WERI-Rb-1 (cell line): Measurements from ENCODE around the gene STOX2.

Experiments used
- DNase-seq: peaks from one replicate; pipeline ENCODE4 v3.0.0-alpha.2; 2020
- H3K27ac ChIP-seq: fragments of 250-450 bp; sonication (Bioruptor Pico); 2 replicates; pipeline ENCODE4 v1.5.1; 2020; ENCODE audit warnings: mild to moderate bottlenecking, moderate library complexity
- H3K27me3 ChIP-seq: fragments of 250-450 bp; sonication (Bioruptor Pico); 2 replicates; pipeline ENCODE4 v1.5.1; 2021; ENCODE audit warnings: mild to moderate bottlenecking, low read depth, moderate library complexity; ENCODE audit not compliant: insufficient read depth, severe bottlenecking
- H3K36me3 ChIP-seq: fragments of 250-450 bp; sonication (Bioruptor Pico); 2 replicates; pipeline ENCODE4 v1.5.1; 2020; ENCODE audit warnings: mild to moderate bottlenecking, moderate library complexity
- H3K4me3 ChIP-seq: 2 replicates; pipeline ENCODE4 v1.5.1; 2011; ENCODE audit warnings: low read depth, mild to moderate bottlenecking, control low read depth, low read length
- H3K9me3 ChIP-seq: fragments of 250-450 bp; sonication (Bioruptor Pico); 2 replicates; pipeline ENCODE4 v1.5.1; 2021; ENCODE audit warnings: mild to moderate bottlenecking, moderate library complexity; ENCODE audit not compliant: severe bottlenecking
- TF ChIP-seq, protein P1 (sequence below): IDR thresholded peaks from 2 replicates; pipeline ENCODE4 v1.5.1; 2011; ENCODE audit warnings: low read depth, mild to moderate bottlenecking, control low read depth, inconsistent platforms, low read length

The STOX2 gene, protein sequence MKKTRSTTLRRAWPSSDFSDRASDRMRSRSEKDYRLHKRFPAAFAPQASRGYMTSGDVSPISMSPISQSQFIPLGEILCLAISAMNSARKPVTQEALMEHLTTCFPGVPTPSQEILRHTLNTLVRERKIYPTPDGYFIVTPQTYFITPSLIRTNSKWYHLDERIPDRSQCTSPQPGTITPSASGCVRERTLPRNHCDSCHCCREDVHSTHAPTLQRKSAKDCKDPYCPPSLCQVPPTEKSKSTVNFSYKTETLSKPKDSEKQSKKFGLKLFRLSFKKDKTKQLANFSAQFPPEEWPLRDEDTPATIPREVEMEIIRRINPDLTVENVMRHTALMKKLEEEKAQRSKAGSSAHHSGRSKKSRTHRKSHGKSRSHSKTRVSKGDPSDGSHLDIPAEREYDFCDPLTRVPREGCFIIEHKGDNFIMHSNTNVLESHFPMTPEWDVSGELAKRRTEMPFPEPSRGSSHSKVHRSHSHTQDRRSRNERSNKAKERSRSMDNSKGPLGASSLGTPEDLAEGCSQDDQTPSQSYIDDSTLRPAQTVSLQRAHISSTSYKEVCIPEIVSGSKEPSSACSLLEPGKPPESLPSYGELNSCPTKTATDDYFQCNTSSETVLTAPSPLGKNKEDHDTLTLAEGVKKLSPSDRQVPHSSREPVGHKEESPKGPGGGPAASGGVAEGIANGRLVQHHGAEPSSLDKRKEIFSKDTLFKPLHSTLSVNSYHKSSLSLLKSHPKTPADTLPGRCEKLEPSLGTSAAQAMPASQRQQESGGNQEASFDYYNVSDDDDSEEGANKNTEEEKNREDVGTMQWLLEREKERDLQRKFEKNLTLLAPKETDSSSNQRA (N-terminal part only)

DNA sequence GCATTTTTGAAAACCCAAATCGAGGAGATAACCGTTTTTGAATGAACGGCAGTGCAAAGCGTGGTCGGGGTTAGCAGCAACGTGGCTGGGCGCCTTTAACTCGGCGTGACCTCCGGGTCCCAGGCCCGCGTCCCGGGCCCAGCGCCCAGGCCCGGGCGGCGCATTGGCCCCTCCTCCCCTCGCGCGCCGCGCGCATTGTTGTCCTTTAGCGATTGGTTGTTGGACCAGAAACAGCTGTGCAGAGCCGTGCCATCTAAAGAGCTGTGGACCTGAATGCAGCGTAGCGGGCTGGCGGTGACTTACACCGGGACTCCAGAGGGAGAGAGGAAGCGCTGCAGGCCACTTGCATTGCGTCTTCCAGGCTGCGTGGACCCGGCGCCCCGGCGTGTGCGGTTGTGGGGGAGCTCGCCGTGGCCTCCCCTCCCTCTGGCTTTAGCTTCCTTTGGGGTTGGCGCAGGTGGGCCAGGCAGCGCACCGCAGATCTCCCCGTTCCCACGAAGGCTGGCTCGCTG is at the start of gene STOX2:
Gene STOX2 (plus strand): TSS at position 227 of the 512 bp plus-strand sequence. CDS start 1,484 bp downstream, outside the sequence.
- Histone ChIP-seq H3K4me3 (peak within 1 kb of the TSS; percentile 81), H3K36me3 (no peaks in the 10 kb centered on the region; the same call in 1 of the 2 replicates)

DNA sequence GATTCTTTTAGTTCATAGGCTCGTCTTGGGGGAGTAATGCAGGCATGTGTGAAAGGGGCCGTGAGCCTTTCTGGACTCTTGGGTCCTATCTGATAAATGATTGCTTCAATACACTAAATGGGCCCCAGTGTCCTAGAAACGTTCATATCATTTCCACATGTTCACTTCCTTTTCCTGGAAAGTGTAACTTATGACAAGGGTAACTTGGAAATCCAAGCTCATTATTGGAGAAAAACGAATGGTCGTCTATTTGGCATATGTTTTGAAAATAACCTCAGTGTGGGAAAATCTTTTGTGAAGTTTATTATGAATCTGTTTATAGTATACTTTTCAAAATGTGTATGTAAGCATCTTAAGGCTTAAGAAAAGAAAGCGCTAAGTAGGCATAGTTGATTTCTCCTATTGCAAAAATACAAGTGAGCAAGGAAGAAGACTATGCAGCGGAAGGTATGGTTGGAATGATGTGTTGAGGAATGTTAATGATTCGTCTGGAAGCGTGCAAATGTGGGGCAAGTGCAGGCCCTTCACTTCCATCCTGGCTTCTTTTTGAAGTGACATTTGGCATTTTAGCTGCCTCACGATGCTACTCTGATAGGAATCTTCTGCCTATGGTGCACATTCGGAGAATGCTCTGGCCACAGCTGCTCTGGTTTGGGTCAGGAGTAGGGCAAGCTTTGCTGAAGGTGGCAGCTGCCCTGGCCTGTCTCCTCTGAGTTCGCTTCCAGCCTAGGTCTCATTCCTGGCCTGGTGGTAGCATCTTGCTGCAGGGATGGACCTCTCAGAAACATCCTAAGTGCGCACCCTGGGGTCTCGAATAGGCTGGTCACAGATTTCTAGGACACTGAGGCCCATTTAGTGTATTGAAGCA is 49.5 kb upstream of the STOX2 start:
- Histone ChIP-seq H3K27me3 (no peaks in the 10 kb centered on the region), H3K4me3 (no peak overlapping the region), H3K27ac (no peak overlapping the region), H3K9me3 (peaks cover 6% of the 10 kb centered on the region), H3K36me3 (no peaks in the 10 kb centered on the region; the same call in 1 of the 2 replicates)
- no peak for DNase-seq
- TF ChIP-seq, protein P1, sequence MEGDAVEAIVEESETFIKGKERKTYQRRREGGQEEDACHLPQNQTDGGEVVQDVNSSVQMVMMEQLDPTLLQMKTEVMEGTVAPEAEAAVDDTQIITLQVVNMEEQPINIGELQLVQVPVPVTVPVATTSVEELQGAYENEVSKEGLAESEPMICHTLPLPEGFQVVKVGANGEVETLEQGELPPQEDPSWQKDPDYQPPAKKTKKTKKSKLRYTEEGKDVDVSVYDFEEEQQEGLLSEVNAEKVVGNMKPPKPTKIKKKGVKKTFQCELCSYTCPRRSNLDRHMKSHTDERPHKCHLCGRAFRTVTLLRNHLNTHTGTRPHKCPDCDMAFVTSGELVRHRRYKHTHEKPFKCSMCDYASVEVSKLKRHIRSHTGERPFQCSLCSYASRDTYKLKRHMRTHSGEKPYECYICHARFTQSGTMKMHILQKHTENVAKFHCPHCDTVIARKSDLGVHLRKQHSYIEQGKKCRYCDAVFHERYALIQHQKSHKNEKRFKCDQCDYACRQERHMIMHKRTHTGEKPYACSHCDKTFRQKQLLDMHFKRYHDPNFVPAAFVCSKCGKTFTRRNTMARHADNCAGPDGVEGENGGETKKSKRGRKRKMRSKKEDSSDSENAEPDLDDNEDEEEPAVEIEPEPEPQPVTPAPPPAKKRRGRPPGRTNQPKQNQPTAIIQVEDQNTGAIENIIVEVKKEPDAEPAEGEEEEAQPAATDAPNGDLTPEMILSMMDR: no peak

More for the DNA sequence above, at the start of gene STOX2:
- peaks cover 14% of the 10 kb centered on the region for H3K27me3 ChIP-seq
- H3K9me3 ChIP-seq: no peaks in the 10 kb centered on the region
- no peak within 1 kb of the TSS for H3K27ac ChIP-seq
- DNase-seq: peak; percentile 86
- TF ChIP-seq, protein P1: no peak

GRCh38 chr4:183857040-183857439 is 48.1 kb upstream of the STOX2 start:
- Histone ChIP-seq H3K36me3 (peaks cover 5% of the 10 kb centered on the region; the same call in 1 of the 2 replicates), H3K27me3 (no peaks in the 10 kb centered on the region), H3K9me3 (peaks cover 6% of the 10 kb centered on the region), H3K4me3 (no peak overlapping the region), H3K27ac (no peak overlapping the region)
- TF ChIP-seq, protein P1: no peak
- DNase-seq: no peak

DNA sequence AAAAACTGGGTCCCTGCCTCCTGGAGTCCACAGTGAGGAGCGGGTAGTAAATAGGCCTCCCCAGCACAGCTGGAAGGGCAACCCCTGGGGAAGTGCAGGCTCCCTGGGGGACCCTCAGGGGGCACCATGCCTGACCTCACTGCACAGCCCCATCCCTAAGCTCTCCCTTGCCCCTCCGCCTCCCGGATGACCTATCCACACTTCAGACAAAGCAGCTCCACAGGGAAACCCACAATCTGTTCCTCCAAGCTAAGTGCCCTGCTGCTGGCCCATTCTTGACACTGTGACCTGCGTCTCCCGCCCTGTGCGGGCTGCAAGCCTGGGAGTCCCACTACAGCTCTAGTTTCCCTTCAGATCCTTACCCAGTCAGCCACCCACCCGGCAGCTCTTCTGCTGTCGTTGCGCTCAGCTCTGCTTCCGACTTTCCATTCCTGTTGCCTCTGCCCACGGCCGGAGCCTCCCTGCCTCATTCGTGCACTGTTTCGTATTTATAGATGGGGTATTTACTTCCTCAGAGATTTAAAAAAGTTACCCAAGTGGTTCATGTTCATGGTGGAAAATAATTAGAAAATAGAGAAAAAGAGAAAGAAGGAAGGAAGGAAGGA is 47.0 kb upstream of the STOX2 start:
- no peak overlapping the region for H3K27ac ChIP-seq
- no peak for DNase-seq
- TF ChIP-seq, protein P1: no peak
- H3K4me3 ChIP-seq: no peak overlapping the region
- H3K9me3 ChIP-seq: peaks cover 3% of the 10 kb centered on the region
- H3K36me3 ChIP-seq: peaks cover 5% of the 10 kb centered on the region; the same call in 1 of the 2 replicates
- H3K27me3 ChIP-seq: no peaks in the 10 kb centered on the region

- Histone ChIP-seq H3K36me3 (peaks cover 5% of the 10 kb centered on the region; the same call in 1 of the 2 replicates), H3K27ac (no peak overlapping the region), H3K9me3 (peaks cover 3% of the 10 kb centered on the region), H3K4me3 (no peak overlapping the region), H3K27me3 (no peaks in the 10 kb centered on the region)
- TF ChIP-seq, protein P1: no peak
- no peak for DNase-seq
These were observed 45.0 kb upstream of the STOX2 start for GRCh38 chr4:183860119-183860518.
